T-helper 1 cell treated with Interleukin-12 subunit alpha and Interleukin-12 subunit beta and Interleukin-4 antibody, amounts not matched to agents 30 μg/mL and 1 μg/mL, for 36 hours (primary cell): ENCODE data around the gene GALNT12.
A peak's percentile ranks its signal among the peaks of the same experiment; 100 is the strongest.

Experiments used
- H3K27ac Mint-ChIP-seq: one replicate; pipeline ENCODE4 v1.8.0; 2021; ENCODE audit warnings: mild to moderate bottlenecking, mixed read lengths
- H3K27me3 Mint-ChIP-seq: one replicate; pipeline ENCODE4 v1.8.0; 2021; ENCODE audit warnings: low read depth, mixed read lengths
- H3K36me3 Mint-ChIP-seq: one replicate; pipeline ENCODE4 v1.8.0; 2021; ENCODE audit warnings: low read depth, mixed read lengths
- H3K4me1 Mint-ChIP-seq: one replicate; pipeline ENCODE4 v1.8.0; 2021; ENCODE audit warnings: low read depth, mixed read lengths
- H3K4me3 Mint-ChIP-seq: one replicate; pipeline ENCODE4 v1.8.0; 2021; ENCODE audit warnings: mild to moderate bottlenecking, moderate library complexity, mixed read lengths
- H3K9me3 Mint-ChIP-seq: one replicate; pipeline ENCODE4 v1.8.0; 2021; ENCODE audit warnings: mixed read lengths

GALNT12 gene

DNA sequence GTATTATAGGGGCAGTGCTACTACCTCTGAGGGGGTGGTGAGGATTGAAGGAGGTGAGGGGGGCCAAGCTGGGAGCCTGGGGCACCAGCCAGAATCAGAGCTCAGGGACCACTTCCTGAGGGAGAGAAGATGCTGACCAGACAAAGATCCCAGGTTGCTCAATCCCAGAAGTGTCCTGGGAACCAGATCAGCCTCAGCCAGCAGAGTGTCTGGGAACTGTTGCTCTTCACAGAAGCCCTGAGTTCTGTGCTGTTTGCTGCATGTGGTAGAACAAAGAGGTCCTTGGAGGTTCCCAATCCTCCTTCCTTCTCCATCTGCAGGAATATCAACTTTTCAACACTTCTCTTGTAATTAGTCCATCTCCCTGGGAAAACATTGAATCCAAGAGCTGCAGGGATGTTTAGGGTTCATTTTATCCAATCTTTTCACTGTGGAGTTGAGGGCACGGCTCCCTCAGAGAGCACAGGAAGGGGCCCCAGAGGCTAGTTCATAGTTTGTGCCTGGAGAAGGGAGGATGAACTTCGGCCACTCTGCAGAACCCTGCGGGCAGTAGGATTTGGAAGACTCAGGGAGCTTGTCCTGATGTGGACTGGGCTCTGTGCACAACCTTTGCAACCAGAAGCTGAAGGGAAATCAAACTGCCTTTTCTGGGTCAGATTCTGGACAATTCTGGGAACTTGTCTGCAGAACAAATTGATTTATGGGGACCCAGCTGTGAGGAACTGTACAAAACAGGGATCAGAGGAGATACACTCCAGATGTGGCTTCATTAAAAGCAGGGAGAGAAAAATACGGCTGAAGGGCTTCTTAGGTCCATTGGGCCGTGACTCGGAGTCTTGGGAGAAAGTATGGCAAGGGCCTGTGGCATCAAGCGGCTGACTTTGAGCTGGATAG lies 57.1 kb downstream of the GALNT12 start:
- Mint-ChIP-seq H3K36me3 (no peaks in the 10 kb centered on the region), H3K27ac (no peak overlapping the region), H3K27me3 (peaks cover 8% of the 10 kb centered on the region), H3K9me3 (no peaks in the 10 kb centered on the region), H3K4me3 (no peak overlapping the region), H3K4me1 (peaks cover 3% of the 10 kb centered on the region)

- peaks cover 8% of the 10 kb centered on the region for H3K27me3 Mint-ChIP-seq
- no peak overlapping the region for H3K4me3 Mint-ChIP-seq
- no peaks in the 10 kb centered on the region for H3K9me3 Mint-ChIP-seq
- H3K27ac Mint-ChIP-seq = no peak overlapping the region
- H3K4me1 Mint-ChIP-seq = peaks cover 3% of the 10 kb centered on the region
- no peaks in the 10 kb centered on the region for H3K36me3 Mint-ChIP-seq
Observed at GRCh38 chr9:98865284-98865875, 57.9 kb downstream of the GALNT12 start.

GRCh38 chr9:98866435-98867102 lies 59.1 kb downstream of the GALNT12 start:
- Mint-ChIP-seq H3K4me1 (peaks cover 3% of the 10 kb centered on the region), H3K9me3 (no peaks in the 10 kb centered on the region), H3K27me3 (peaks cover 8% of the 10 kb centered on the region), H3K27ac (no peak overlapping the region), H3K4me3 (no peak overlapping the region), H3K36me3 (no peaks in the 10 kb centered on the region)

DNA sequence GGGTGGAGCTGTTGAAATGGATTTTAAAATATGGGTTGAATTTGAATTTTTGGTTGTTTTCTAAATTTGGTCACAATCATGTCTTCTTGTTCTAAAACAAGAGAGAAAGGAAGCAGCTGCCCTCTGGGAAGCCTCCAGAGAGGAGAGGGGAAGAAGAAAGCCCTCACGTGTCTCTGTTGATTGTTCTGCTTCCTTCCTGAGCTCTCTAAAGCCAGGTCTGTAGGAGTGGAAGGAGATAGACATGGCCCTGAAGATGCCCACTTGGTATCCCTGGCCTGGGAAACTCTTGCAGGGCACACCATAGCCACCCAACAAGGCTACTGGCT lies 59.6 kb downstream of the GALNT12 start:
- Mint-ChIP-seq H3K36me3 (no peaks in the 10 kb centered on the region), H3K27ac (no peak overlapping the region), H3K4me1 (peaks cover 3% of the 10 kb centered on the region), H3K27me3 (peaks cover 12% of the 10 kb centered on the region), H3K4me3 (no peak overlapping the region), H3K9me3 (no peaks in the 10 kb centered on the region)

GRCh38 chr9:98867429-98868168 lies 60.1 kb downstream of the GALNT12 start:
- H3K4me3 Mint-ChIP-seq = no peak overlapping the region
- H3K27ac Mint-ChIP-seq = peak overlapping the region; percentile 22
- peaks cover 3% of the 10 kb centered on the region for H3K4me1 Mint-ChIP-seq
- H3K36me3 Mint-ChIP-seq = no peaks in the 10 kb centered on the region
- peaks cover 12% of the 10 kb centered on the region for H3K27me3 Mint-ChIP-seq
- no peaks in the 10 kb centered on the region for H3K9me3 Mint-ChIP-seq

DNA sequence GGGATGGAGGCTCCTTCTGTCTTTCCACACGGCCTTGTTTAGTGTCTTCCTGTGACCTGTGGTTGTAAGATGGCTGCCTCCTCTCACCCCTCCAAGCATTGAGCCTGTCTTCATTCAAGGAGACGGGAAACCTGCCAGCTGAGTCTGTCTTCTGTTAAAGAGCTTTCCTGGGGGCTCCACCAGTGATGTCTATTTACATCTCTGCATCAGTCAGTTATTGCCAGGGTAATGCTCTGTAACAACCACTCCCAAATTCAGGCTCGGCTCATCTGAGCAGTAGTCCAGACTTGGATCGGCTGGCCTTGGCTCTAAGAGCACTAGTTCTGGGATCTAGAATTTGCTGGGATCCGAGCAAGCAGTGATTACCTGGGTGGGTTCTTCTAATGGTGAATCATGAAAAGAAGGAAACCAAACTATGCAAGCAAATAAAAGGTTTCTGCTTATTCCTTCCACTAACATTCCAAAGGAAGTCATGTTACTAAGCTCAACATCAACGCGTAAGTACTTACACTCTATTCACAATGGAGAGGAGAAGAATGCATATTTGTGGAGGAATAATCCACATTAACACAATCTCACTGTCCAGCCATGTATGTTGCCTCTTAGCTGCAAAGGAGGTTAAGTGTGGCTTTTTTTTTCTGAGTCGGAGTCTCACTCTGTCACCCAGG lies 61.7 kb downstream of the GALNT12 start:
- H3K27ac Mint-ChIP-seq = no peak overlapping the region
- no peaks in the 10 kb centered on the region for H3K9me3 Mint-ChIP-seq
- H3K4me3 Mint-ChIP-seq = no peak overlapping the region
- no peaks in the 10 kb centered on the region for H3K36me3 Mint-ChIP-seq
- peaks cover 3% of the 10 kb centered on the region for H3K4me1 Mint-ChIP-seq
- peaks cover 12% of the 10 kb centered on the region for H3K27me3 Mint-ChIP-seq

- Mint-ChIP-seq H3K27me3 (peaks cover 12% of the 10 kb centered on the region), H3K9me3 (no peaks in the 10 kb centered on the region), H3K4me1 (peaks cover 3% of the 10 kb centered on the region), H3K36me3 (no peaks in the 10 kb centered on the region), H3K4me3 (no peak overlapping the region), H3K27ac (no peak overlapping the region)
Observed at GRCh38 chr9:98869866-98870265, 62.4 kb downstream of the GALNT12 start.

DNA sequence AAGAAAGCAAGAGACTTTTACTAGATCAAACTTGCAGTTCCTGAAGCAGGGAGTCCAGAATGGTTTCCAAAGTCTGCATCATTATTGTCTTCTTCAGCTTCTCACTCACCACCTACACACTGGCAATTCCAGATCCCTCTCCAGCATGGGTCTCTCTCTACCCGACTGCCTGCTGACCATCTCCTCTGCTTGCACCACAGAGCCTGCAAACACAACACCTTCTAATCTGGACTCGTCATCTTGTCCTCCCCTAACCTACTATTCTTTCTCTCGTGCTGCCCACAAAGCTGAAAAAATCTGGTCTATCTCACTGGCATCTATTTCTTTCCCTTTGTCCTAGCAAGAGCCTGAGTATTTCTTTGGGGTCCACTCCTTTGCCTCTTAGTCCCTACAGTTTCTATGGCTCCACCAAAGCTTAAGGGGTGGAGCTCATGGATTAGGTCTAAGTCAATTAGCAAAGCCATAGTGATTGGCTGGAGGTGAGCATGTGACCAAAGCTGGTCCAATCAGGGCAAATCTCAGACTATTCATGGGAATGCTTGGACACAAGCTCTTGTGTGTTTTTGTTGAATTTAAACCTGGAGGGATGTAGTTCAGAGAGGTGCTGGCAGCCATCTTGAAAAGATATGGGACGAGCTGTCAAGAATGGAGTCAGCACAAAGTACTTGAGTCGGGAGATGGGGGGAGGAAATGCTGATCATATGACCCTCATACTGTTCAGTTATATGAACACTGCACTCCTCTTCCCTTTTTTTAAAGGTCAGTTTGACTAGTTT lies 63.5 kb downstream of the GALNT12 start:
- H3K4me3 Mint-ChIP-seq = no peak overlapping the region
- peaks cover 10% of the 10 kb centered on the region for H3K27me3 Mint-ChIP-seq
- H3K4me1 Mint-ChIP-seq = peaks cover 3% of the 10 kb centered on the region
- no peaks in the 10 kb centered on the region for H3K9me3 Mint-ChIP-seq
- H3K27ac Mint-ChIP-seq = no peak overlapping the region
- H3K36me3 Mint-ChIP-seq = no peaks in the 10 kb centered on the region

DNA sequence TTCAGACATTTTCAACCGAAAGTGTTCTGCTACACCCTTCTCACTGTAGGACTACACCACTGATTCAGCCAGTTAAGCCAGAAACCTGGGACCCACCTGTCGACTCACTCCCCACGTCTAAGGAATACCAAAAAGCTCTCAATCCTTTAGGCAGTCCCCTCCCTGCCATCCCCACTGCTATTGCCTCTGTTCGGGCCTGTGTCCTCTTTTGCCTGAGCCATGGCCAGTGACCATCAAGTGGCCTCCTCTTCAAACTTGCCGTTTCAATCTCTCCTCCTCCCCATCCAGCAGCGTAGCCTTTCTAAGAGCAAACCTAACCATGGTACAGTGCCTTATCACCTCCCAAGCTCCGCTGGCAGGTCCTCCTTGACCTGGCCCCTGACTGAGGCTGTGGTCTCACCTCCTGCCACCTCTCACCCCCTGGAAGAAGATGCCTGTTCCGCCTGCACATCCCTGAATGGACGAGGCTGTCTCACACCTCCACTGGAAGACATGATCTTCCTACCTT lies 64.1 kb downstream of the GALNT12 start:
- Mint-ChIP-seq H3K27me3 (peaks cover 7% of the 10 kb centered on the region), H3K36me3 (no peaks in the 10 kb centered on the region), H3K4me3 (no peak overlapping the region), H3K9me3 (no peaks in the 10 kb centered on the region), H3K27ac (no peak overlapping the region), H3K4me1 (peaks cover 3% of the 10 kb centered on the region)

GRCh38 chr9:98873526-98873925 lies 66.1 kb downstream of the GALNT12 start:
- Mint-ChIP-seq H3K36me3 (no peaks in the 10 kb centered on the region), H3K9me3 (no peaks in the 10 kb centered on the region), H3K4me3 (no peak overlapping the region), H3K27me3 (peaks cover 6% of the 10 kb centered on the region), H3K4me1 (no peaks in the 10 kb centered on the region), H3K27ac (no peak overlapping the region)

DNA sequence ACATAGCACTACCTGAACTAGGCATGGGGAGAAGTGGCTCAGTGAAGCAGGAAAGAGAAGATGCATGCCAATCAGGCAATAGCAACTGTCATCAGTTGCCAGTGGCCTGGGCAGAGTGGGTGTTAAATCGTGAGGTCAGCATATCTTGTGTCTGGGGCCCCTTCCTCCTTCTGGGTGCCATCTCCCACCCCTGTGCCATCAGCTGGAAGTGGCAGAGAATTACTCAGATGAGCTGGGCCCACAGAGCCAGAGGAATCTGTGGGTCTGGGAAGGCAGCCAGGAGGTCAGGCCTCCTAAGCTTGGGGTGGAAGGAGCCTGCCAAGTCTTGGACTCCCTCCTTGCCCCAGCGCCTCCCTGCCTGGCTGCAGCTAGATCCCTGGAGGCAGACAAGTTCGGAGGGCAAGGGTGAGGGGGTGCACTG lies 66.5 kb downstream of the GALNT12 start:
- Mint-ChIP-seq H3K4me1 (no peaks in the 10 kb centered on the region), H3K27me3 (peaks cover 6% of the 10 kb centered on the region), H3K9me3 (no peaks in the 10 kb centered on the region), H3K4me3 (no peak overlapping the region), H3K36me3 (no peaks in the 10 kb centered on the region), H3K27ac (no peak overlapping the region)

DNA sequence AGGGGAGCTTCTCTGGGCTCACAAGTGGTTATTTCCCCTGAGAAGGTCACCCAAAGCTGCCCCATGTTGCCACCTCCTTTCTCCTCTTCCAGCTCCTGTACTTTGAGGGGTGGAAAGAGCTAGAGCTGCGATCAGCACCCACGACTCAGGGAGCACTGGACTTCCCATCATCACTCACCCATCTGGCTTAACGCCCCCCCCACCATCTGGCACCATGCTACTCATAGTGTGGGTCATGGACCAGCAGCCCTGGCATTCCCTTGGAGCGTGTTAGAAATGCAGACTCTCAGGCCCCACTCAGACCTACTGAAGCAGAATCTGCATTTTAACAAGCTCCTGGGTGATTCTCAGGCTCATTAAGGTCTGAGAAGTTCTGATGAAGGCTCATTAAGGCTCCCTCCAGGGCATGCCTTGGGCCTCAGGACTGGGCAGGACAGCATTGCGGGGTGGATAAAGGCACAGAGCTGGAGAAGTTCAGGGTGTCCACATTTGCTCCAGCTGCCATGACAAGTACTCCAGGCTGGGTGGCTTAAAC lies 67.3 kb downstream of the GALNT12 start:
- no peaks in the 10 kb centered on the region for H3K4me1 Mint-ChIP-seq
- H3K27me3 Mint-ChIP-seq = peaks cover 6% of the 10 kb centered on the region
- no peak overlapping the region for H3K4me3 Mint-ChIP-seq
- H3K36me3 Mint-ChIP-seq = no peaks in the 10 kb centered on the region
- no peaks in the 10 kb centered on the region for H3K9me3 Mint-ChIP-seq
- H3K27ac Mint-ChIP-seq = no peak overlapping the region

GRCh38 chr9:98875536-98875935 lies 68.1 kb downstream of the GALNT12 start:
- Mint-ChIP-seq H3K36me3 (no peaks in the 10 kb centered on the region), H3K4me3 (no peak overlapping the region), H3K27me3 (peaks cover 6% of the 10 kb centered on the region), H3K27ac (no peak overlapping the region), H3K4me1 (no peaks in the 10 kb centered on the region), H3K9me3 (no peaks in the 10 kb centered on the region)
